GM18526 (cell line): ENCODE measurements around the gene PAPPA2.

Source experiments
- POLR2A ChIP-seq: IDR thresholded peaks from 3 replicates; pipeline ENCODE4 v1.6.1; 2011; ENCODE audit not compliant: insufficient read length; ENCODE audit errors: extremely low read depth

PAPPA2 gene

DNA sequence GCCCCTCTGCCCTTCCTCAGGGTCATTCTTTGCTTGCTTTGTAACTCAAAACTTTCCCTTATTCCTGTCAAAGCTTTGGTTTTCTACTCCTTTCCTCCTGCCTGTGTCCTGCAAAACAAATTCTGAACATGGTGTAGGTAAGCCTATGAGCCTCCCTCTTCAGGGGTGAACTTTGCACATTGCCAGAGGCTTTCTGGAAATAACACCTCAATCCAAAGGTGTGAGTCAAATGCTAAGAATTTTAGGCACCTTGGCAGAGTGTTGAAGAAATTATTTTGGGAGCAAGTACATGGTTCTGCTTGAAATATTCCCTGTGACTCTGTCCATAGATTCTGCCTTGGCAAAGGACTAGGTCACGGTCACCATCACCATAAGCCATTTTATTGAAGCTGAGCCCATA lies 70.0 kb downstream of the PAPPA2 start:
- TF ChIP-seq POLR2A = no peak

DNA sequence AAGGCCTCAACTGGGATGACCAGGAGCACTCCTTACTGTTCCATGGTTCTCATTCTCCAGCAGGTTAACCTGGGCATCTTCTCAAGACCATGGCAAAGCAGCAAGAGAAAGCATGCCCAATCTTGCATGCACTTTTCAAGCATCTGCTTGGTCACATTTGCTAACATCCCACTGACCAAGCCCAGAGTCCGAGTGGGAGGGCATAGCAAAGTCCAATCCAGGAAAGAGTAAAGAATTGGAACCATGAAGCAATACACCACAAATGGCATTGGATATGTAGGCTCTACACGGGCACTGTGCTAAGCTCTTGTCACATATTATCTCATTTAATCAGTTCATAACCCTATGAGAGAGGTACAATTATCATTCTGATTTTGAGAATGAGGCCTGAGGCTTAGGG lies 73.6 kb downstream of the PAPPA2 start:
- TF ChIP-seq POLR2A = no peak

DNA sequence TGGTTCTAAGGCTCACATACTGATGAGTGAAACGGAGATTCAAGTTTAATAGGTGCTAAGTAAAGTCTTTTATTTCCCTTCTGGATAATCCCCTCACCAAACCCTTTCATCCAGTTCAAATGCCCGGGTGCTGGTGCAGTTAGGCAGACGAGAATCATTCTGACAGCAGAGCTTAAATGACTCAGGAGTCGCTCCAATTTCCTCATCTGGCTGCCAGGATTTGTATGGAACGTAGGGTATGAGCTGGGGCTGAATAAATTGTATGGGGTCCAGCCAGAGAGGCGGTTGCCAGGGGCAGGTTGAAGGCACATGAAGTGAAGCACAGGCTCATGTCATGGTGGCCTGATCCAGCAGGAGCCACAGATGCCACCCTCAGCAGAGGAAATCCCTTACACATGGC lies 76.0 kb downstream of the PAPPA2 start:
- no peak for TF ChIP-seq POLR2A

DNA sequence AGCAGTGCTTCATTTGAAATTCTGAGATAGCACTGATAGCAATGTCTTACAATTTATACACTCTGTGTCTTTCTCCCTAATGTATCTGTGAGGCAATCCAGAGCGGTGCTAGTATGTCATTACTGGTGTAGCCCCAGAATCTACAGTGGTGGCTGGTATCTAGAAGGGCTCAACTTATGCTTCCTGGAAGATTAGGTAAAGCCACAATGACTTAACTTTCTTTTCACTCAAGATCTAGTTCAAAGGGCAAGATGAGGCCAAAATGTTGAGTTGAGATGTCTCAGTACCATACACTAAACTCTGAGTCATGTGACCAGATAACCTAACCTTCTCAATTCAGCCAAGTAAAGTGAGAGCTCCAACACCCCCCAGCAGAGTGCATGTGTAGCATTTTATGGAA lies 77.5 kb downstream of the PAPPA2 start:
- no peak for TF ChIP-seq POLR2A

DNA sequence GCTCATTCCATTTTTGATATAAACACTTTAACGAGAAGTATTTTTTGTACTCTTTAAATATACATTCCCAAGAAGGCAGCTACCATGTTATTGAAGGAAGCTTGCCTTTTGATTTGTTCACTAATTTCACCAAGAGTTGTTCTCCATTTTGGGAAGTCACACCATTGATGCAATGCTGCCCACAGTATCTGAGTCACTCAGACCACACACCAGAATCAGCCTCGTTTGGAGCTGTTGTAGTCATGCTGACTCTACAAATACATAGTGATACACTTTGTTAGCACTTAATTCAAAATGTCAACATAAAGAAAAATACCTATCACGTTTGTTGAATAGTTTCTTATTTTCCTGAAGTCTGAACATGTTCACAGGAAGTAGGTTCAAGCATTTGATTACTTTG lies 78.7 kb downstream of the PAPPA2 start:
- no peak for TF ChIP-seq POLR2A

DNA sequence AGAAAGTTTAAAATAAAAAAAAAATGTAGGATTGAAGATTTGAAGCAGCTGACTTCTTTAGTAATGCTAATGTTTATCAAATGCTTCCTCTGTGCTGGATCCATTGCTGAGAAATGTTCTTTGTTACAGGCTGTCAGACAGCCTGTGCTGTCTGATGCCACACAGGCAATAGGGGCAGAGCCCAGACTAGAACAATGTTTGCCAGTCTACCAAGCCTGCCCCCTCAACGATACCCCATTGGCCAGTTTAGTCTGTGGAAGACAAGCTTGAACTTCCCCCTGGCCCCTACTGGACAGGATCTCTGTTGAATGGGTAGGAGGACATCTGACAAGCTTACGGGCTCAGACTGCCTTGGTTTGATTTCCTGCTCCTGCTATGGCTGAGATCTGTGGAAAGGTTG lies 79.4 kb downstream of the PAPPA2 start:
- no peak for TF ChIP-seq POLR2A

DNA sequence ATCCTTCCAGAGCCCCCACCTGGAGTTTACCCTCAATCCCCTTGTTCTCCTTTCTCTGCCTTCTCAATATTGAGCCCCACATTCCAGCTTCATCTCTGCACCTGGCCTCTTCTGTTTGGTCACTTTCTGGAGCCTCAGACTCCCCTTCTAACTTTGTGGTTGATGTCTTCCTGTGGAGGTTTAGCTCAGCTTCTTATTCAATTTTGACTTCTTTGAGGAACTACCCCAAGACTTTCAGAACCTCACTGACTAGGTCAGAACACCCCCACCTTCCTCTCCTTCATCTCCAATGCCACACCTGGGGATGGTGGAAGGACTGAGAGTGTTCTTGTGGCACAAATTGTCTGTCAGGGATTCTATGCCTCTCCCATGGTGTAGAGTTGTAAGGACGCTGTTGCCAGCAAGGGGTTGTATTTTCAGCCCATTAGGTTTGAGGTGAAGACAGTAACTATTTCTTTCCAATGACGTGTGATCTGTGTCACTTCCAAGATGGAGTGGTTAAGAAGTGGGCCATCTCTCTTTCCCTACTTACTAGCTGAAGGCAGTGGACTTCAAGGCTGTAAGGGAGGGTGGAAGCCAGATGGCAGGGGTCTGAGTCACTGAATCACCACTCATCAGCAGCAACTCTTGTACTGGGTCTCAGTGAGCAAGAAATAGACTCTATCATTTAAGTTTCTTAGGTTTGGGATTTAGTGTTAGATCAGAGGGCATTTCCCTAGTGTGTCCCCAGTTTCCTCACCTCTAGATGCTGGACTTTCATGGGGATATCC lies 80.6 kb downstream of the PAPPA2 start:
- TF ChIP-seq POLR2A = no peak

DNA sequence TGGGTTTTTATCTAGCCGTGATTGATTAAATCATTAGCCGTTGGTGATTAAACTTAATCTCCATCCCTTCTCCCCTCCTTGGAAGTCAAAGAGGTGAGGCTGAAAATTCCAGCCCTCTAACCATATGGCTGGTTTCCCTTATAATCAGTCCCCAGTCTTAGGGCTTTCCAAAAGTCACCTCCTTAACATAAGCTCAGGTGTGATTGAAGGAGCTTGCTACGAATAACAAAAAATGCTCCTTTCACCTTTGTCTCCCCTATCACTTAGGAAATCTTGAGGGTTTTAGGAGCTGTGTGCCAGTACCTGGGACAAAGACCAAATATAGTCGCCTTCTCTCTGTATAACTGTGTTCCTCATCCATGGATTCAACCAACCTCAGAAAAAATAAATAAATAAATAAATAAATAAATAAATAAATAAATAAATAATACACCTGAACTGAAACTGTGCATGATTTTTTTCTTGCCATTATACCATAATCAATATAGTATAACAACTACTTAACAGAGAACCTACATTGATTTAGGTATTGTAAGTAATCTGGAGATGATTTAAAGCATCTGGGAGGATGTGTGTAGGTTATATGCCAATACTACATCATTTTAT lies 82.2 kb downstream of the PAPPA2 start:
- no peak for TF ChIP-seq POLR2A

DNA sequence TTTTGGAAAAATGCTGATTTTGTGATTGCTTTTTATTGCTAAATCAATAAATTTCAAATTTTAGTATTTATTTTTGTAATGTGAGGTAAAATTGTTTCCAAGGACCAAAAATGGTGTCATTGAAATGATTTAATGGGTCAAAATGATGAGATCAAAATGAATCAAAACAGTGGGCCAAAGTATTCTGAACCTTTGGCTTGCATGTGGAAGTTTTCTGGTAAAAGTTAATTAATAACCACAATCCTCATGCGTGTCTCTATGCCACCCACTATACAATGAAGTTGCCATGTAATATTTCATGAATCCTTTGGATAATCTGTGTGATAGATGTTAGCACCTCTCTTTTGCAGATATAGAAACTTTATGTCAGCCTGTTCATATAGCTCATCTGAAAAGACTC lies 83.8 kb downstream of the PAPPA2 start:
- no peak for TF ChIP-seq POLR2A

DNA sequence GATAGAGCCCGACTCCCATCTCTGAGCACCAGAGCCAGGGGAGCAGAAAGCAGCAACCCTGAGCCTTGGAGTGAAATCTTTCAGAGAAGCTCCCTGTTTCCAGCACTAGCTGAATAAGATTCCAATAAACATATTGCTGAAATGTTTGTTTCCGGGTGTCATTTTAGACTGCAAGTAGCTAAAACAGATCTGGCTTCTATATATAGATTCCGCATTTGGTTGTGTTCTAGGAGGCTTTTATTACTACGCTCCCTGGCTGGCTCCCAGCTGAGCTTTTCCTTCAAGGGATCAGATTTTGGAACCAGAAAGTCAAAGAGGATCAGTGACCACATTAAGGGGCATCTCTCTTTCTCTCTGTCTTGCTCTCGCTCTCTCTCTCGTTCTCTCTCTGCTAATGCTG lies 88.2 kb downstream of the PAPPA2 start:
- no peak for TF ChIP-seq POLR2A

DNA sequence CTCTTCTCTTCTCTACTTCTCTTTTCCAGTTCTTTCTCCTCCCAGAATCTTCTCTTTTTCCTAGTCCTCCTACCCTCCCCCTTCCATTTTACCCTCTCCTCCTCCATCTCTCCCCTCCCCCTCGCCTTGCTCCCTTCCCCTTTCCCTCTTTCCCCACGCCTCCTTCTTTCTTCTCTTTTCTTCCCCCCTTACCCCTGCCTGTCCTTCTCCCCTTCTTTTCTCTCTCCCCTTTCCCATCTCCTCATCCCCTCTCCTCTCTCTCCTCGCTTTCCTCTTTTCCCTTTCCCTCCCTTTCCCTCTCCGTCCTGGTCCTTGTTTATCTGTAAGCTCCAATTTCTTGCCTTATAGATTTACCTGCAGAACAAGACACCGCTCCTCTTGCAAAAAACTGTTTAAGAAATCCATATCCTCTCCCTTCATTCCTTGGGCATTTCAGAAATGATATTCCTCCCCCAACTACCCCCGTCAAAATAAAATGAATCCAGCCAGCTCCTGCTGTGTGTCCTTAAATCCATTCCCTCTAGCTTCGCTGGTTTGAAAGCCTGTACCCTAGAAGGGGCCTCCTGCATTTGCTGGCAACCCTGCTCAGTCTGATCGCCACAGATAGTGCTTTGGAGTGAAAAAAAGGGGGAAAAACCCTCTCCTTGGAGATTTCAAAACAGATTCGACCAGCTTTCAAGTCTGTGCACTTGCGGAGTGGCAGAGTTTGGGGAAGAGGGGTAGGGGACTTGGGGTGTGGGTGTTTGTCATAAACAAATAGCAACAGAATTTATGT lies 89.4 kb downstream of the PAPPA2 start:
- no peak for TF ChIP-seq POLR2A

DNA sequence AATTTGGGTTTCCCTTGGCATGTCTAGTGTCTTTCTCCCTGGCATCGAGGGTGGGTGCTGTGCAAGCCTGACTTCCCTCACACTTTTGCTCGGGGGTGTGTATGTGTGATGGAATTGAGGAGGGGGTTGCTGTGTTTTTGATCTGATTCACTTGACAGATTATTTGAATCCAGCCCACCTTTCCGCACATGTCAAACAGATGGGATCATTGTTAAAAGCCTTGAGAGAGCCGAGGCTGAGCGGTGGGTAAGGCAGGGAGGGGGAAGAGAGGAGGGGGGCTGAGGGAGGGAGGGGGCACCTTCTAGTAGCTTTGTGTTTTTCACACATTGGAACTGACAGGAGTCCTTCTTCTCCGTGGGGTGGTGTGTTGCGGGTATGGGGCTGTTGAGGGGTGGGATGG lies 90.0 kb downstream of the PAPPA2 start:
- TF ChIP-seq POLR2A = no peak

DNA sequence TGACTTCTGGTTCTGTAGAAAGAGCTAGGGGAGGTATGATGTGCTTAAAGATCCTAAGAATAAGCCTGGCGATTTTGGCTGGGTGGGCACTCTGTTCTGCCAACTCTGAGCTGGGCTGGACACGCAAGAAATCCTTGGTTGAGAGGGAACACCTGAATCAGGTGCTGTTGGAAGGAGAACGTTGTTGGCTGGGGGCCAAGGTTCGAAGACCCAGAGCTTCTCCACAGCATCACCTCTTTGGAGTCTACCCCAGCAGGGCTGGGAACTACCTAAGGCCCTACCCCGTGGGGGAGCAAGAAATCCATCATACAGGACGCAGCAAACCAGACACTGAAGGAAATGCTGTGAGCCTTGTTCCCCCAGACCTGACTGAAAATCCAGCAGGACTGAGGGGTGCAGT lies 93.3 kb downstream of the PAPPA2 start:
- TF ChIP-seq POLR2A = no peak

DNA sequence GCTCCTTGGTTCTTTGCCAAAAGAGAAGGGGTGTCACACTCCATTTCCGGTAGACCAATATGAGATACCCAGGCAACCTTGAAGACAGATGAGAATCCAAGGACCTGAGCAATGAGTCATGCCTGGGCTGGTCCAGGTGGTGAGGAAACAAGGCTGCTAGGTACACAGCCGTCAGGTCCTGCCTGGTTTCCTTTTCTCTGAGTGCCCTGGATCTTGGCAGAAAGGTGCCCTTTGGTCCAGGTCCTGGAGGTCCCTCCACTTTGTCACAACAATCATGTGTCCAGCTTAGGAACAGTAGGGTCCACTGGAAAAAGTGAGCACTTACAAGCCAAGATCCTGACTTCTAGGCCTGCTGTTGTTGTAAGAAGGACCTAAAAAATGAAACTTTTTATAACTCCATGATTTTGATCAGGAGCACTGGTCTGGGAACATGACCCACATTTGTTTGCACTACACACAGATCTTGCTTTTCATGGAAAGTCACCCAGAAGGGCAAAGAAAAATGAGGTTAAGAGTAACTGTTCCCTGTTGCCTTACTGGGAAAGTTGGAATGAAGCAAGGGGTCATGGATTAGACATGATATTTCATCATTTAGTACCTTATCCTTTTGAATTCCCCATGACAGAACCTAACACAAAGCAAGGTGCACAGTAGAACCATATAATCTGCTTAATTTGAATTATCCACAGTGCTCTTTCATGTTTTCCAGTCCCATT lies 94.7 kb downstream of the PAPPA2 start:
- TF ChIP-seq POLR2A = no peak

DNA sequence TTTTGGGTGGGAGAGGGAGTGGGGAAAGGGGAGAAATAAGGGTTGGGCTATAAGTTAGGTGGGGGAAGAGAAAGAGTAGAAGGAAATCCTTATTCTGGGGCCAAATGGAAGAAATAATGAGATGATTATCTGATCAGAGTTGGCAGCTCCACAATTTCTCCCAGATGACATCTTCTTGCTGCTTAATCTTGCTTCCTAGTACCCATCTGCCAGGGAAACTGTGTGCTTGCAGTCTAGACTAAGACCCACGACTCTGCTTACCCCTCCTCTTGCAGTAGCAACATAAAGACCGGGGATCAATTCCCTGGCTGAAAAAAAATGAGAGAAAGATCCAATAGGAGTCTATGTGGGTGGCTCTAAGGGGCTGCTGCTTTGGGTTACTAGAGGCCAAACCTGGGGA lies 95.6 kb downstream of the PAPPA2 start:
- TF ChIP-seq POLR2A = no peak

DNA sequence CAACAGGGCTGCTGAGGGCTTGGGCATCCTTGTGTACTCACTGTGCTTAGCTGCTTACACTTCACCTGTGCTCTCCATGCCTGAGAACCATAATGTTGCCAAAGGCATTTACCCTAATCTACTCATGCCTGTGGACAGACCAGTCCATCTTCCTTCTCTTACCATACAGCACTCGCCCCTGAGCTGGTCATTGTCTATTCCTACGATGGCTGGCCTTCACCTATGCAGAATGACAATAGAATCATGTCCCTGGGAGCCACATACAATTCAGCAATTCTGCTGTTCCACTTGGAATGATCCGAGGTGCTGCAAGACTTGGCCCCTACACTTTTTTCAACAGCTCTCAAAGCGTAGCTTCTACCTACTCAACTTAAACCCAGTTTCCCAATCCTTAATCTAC lies 96.5 kb downstream of the PAPPA2 start:
- TF ChIP-seq POLR2A = no peak
